Spleen (tissue), 11 donors: ENCODE measurements around the gene ZDHHC21. TPM values are rescaled to one million over a fixed set of nuclear protein-coding genes. Genes with fewer than 3 reads are reported as not detected.

Experiments used
- DNase-seq: peaks from one replicate; pipeline ENCODE4 v3.0.0-alpha.2; 2020
- H3K27ac ChIP-seq, 8 donors: fragments of 200-600 bp; sonication (generic) in 7 of 8; 1 replicate in 4 of 8; 2 replicates in 4 of 8; pipeline versions ENCODE4 v1.5.0 to v1.8.0; 2016 to 2021; ENCODE audit warnings: inconsistent platforms in 4 of 8, mild to moderate bottlenecking in 4 of 8, moderate library complexity in 1 of 8
- H3K27me3 ChIP-seq, 7 donors: fragments of 200-600 bp; sonication (generic) in 6 of 7; replicated peaks in 1 of 7; 1 replicate in 4 of 7; 2 replicates in 3 of 7; pipeline versions ENCODE4 v1.5.0 to v1.8.0; 2016 to 2021; ENCODE audit warnings: inconsistent platforms in 3 of 7, mild to moderate bottlenecking in 1 of 7
- H3K36me3 ChIP-seq, 6 donors: fragments of 200-600 bp; sonication (generic) in 5 of 6; 1 replicate in 4 of 6; 2 replicates in 2 of 6; pipeline versions ENCODE4 v1.5.0 to v1.8.0; 2016 to 2021; ENCODE audit warnings: inconsistent platforms in 2 of 6
- H3K4me1 ChIP-seq, 6 donors: fragments of 200-600 bp; sonication (generic) in 5 of 6; 1 replicate in 3 of 6; 2 replicates in 3 of 6; pipeline versions ENCODE4 v1.5.0 to v1.8.0; 2016 to 2021; ENCODE audit warnings: inconsistent platforms in 3 of 6
- H3K4me3 ChIP-seq, 8 donors: fragments of 200-600 bp; sonication (generic) in 7 of 8; 1 replicate in 4 of 8; 2 replicates in 4 of 8; pipeline versions ENCODE4 v1.5.0 to v1.8.0; 2016 to 2021; ENCODE audit warnings: inconsistent platforms in 4 of 8, mild to moderate bottlenecking in 4 of 8, moderate library complexity in 2 of 8
- H3K9me3 ChIP-seq, 8 donors: fragments of 200-600 bp; sonication (generic) in 7 of 8; 1 replicate in 4 of 8; 2 replicates in 4 of 8; pipeline versions ENCODE4 v1.5.0 to v1.8.0; 2016 to 2021; ENCODE audit warnings: inconsistent platforms in 4 of 8
- POLR2A ChIP-seq, 3 donors: fragments of 450-650 bp; IDR thresholded peaks; one replicate each; pipeline ENCODE4 v1.5.1; 2017; ENCODE audit warnings: antibody characterized with exemption in 3 of 3, mild to moderate bottlenecking in 1 of 3
- POLR2AphosphoS5 ChIP-seq, 3 donors: sonication (generic); formaldehyde crosslinking; IDR thresholded peaks; one replicate each; pipeline ENCODE4 v1.5.1; 2017; ENCODE audit warnings: antibody characterized with exemption in 3 of 3
- WGBS, 5 donors: extraction: QIAGEN DNeasy Blood & Tissue Kit in 3 of 5; methylation state at CpG; one replicate each; pipeline versions ENCODE4 v1.1.5 to v1.1.7; 2013 to 2018; 5-methylcytosine and 5-hydroxymethylcytosine counted together
- intact Hi-C: fragments of 100-400 bp; cut with DNase I; formaldehyde crosslinking; loops from one replicate; pipeline ENCODE4 v1.15.0; 2023; ENCODE audit warnings: low total_unique reads
- polyA plus RNA-seq, 3 donors: library from polyadenylated mRNA; stranded (reverse); fragments of 200-250 nt; gene quantifications; one replicate each; pipeline ENCODE4 v1.2.1, GENCODE V29; 2013
- total RNA-seq, 7 donors: library from RNA; depleted of rRNA in 3 of 7; stranded (reverse); fragments of >200 nt in 3 of 7; fragmentation: NEBNext Ultra II Directional in 4 of 7; extraction: Animal tissue kit (Norgen Biotek cat#: 25700) in 4 of 7; gene quantifications; one replicate each; pipeline versions ENCODE4 v1.1.0 to v1.2.1, GENCODE V29; 2016 to 2021
- TF ChIP-seq, protein P1 (sequence below), 11 experiments: fragments of 200-600 bp in 7 of 11; fragments of 450-650 bp in 4 of 11; sonication (generic) in 4 of 11; IDR thresholded peaks in 8 of 11; conservative IDR thresholded peaks in 3 of 11; 1 replicate in 7 of 11; 2 replicates in 4 of 11; pipeline versions ENCODE4 v1.4.0 to v1.8.0; 2016 to 2021; ENCODE audit warnings: antibody characterized with exemption in 11 of 11, inconsistent platforms in 4 of 11, mild to moderate bottlenecking in 1 of 11
- donor health status: healthy with polysubstance abuse.
- donor health status: DM: no; HTN: no; CAD: no; lungs with moderate emphysema.
- donor health status: DM: no; HTN: no; CAD: no.
- donor health status: Bipolar disorder and iron deficiency.
- donor health status: healthy.
- donor health status: DM: no; HTN: no; CAD: no.
- donor health status: DM: yes; HTN: yes; CAD: no.

The ZDHHC21 gene
- total and polyA plus RNA-seq, 10 donors, result 4.9 to 30.7 (median 18.5) TPM

DNA sequence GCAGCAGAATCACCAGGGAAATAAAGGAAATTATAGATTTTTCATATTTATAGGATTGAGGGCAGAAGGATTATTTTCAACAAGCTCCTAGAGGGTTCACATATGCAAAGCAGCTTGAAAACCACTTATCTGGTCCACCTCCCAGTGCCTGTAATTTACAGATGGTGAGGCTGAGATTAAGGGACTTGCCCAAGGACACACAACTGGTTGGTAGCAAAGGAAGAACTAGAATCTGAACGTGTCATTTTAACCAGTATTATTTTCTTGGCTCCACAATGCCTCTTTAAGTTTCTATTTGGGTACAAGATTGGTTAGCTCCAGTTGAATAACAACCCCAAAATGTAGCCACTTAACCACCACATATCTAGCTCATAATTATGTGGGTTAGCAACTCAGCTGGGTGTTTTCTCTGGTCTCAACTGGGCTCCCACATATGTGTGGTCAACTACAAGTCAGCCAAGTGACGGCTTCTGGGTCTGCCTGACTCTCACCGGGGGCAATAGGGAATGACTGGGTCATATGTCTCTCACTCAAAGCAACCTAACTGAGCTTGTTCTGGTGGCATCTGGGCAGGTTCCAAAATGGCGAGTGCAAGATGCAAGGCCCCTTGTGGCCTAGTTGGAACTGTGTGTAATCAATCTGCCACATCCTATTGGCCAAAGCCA is 127.7 kb downstream of the ZDHHC21 start:
- H3K27ac ChIP-seq, result no peak overlapping the region
- H3K4me1 ChIP-seq, result no peaks in the 10 kb centered on the region
- peaks cover 0 to 6% (median 0%) of the 10 kb centered on the region in 8 donors for H3K9me3 ChIP-seq
- intact Hi-C loops, result no loop called here
- TF ChIP-seq POLR2AphosphoS5 (IDR thresholded peaks at IDR 0.05) (no peak), POLR2A (IDR thresholded peaks at IDR 0.05) (no peak)
- TF ChIP-seq, protein P1, sequence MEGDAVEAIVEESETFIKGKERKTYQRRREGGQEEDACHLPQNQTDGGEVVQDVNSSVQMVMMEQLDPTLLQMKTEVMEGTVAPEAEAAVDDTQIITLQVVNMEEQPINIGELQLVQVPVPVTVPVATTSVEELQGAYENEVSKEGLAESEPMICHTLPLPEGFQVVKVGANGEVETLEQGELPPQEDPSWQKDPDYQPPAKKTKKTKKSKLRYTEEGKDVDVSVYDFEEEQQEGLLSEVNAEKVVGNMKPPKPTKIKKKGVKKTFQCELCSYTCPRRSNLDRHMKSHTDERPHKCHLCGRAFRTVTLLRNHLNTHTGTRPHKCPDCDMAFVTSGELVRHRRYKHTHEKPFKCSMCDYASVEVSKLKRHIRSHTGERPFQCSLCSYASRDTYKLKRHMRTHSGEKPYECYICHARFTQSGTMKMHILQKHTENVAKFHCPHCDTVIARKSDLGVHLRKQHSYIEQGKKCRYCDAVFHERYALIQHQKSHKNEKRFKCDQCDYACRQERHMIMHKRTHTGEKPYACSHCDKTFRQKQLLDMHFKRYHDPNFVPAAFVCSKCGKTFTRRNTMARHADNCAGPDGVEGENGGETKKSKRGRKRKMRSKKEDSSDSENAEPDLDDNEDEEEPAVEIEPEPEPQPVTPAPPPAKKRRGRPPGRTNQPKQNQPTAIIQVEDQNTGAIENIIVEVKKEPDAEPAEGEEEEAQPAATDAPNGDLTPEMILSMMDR (IDR thresholded peaks at IDR 0.05 in 8 of 11, conservative IDR thresholded peaks at IDR 0.05 in 3 of 11), result no peak
- no peaks in the 10 kb centered on the region for H3K36me3 ChIP-seq
- no peaks in the 10 kb centered on the region for H3K27me3 ChIP-seq
- WGBS, 5 donors, result 57 to 77% (median 60%) methylated on average over 4 of the region's 4 CpGs
- no peak for DNase-seq
- no peak overlapping the region for H3K4me3 ChIP-seq

DNA sequence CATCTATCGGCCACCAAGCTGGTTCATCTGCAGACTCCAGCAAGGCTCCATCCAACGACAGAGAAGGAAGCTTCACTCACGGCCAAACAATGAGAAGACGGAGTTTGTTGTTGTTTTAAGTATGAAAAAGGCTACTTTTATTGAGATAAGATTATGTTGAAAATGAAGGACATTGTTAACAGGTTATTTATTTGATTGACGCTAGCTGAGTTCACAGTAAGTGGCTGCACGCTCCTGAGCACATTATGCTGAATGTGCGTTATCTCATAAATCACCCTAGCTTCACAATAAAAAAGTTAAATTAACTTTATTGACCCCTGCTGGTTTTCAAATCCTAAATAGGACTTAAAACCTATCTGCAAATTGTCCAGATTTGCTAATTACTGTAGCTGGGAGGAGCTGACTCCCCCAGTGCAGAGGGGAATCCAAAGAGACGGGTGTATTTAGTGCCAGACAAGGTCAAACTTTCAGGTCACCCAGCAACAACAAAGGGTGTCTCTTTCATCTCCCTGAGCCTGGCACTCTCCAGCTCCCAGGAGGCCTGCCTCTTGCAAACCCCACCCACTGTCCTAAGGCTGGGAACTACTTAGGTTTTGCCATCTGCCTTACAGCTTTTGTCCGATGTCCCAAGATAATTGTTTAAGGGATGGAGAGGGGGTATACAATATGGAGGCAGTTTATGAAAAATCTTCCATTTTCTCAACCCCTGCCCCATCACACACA is 129.2 kb downstream of the ZDHHC21 start:
- 75 to 83% (median 81%) methylated on average over 9 of the region's 9 CpGs for WGBS, 5 donors
- DNase-seq, result no peak
- intact Hi-C loops, result no loop called here

DNA sequence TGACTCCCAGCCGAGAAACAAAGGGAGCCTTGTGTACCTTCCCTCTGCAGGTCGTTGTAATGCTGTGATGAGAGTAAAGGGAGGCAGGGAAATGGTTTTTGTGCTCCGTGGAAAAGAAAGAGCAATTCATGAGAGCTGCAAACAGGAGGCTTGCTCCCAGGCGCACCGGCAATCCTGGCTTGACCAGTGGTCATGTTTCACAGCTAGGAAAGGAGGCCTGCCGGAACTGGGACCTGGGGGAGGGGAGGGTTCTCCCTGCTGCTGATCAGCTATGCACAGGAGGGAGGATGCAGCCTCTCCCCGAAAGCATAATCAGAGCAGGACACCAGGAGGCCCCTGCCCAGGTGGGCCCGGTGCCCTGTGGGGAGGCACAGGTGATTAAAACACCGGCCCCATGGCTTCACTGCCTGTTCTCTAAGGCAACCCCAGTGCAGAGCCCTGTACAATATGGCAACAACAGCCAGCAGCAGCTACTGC is 131.3 kb downstream of the ZDHHC21 start:
- Histone ChIP-seq H3K36me3 (no peaks in the 10 kb centered on the region), H3K9me3 (peaks cover 0 to 7% (median 0%) of the 10 kb centered on the region in 8 donors), H3K27ac (no peak overlapping the region), H3K4me1 (no peaks in the 10 kb centered on the region), H3K4me3 (no peak overlapping the region), H3K27me3 (no peaks in the 10 kb centered on the region)
- WGBS, 5 donors, result 63 to 76% (median 71%) methylated on average over 8 to 9 of the region's 9 CpGs
- TF ChIP-seq POLR2AphosphoS5 (IDR thresholded peaks at IDR 0.05) (no peak), POLR2A (IDR thresholded peaks at IDR 0.05) (no peak)
- TF ChIP-seq, protein P1 (IDR thresholded peaks at IDR 0.05 in 8 of 11, conservative IDR thresholded peaks at IDR 0.05 in 3 of 11), result no peak
- DNase-seq, result no peak
- intact Hi-C loops, result no loop called here

More for the DNA sequence above, 129.2 kb downstream of the ZDHHC21 start:
- Histone ChIP-seq H3K36me3 (no peaks in the 10 kb centered on the region), H3K27me3 (no peaks in the 10 kb centered on the region), H3K27ac (no peak overlapping the region), H3K4me1 (no peaks in the 10 kb centered on the region), H3K9me3 (peaks cover 0 to 7% (median 0%) of the 10 kb centered on the region in 8 donors), H3K4me3 (no peak overlapping the region)
- TF ChIP-seq POLR2A (IDR thresholded peaks at IDR 0.05) (no peak), POLR2AphosphoS5 (IDR thresholded peaks at IDR 0.05) (no peak)
- TF ChIP-seq, protein P1 (IDR thresholded peaks at IDR 0.05 in 8 of 11, conservative IDR thresholded peaks at IDR 0.05 in 3 of 11), result no peak

Other genes starting within 250 kb of the ZDHHC21 start
- gene CER1, start 29.3 kb upstream of the ZDHHC21 start, total RNA-seq, result not detected
- gene CER1, start 29.3 kb upstream of the ZDHHC21 start, polyA plus RNA-seq, result not detected
- 1 to 10 TPM in 3 of 7 donors, under 1 TPM in 3, not detected in 1; 0.49 to 4.3 (median 0.93) TPM for gene FREM1, start 217.0 kb upstream of the ZDHHC21 start, total RNA-seq
- under 1 TPM; 0.07 to 0.26 (median 0.22) TPM for gene FREM1, start 217.0 kb upstream of the ZDHHC21 start, polyA plus RNA-seq